ENCODE measurements around the gene ZBTB40. TPM values are rescaled to one million over a fixed set of nuclear protein-coding genes. Genes with fewer than 3 reads are reported as not detected.

The ZBTB40 gene, protein sequence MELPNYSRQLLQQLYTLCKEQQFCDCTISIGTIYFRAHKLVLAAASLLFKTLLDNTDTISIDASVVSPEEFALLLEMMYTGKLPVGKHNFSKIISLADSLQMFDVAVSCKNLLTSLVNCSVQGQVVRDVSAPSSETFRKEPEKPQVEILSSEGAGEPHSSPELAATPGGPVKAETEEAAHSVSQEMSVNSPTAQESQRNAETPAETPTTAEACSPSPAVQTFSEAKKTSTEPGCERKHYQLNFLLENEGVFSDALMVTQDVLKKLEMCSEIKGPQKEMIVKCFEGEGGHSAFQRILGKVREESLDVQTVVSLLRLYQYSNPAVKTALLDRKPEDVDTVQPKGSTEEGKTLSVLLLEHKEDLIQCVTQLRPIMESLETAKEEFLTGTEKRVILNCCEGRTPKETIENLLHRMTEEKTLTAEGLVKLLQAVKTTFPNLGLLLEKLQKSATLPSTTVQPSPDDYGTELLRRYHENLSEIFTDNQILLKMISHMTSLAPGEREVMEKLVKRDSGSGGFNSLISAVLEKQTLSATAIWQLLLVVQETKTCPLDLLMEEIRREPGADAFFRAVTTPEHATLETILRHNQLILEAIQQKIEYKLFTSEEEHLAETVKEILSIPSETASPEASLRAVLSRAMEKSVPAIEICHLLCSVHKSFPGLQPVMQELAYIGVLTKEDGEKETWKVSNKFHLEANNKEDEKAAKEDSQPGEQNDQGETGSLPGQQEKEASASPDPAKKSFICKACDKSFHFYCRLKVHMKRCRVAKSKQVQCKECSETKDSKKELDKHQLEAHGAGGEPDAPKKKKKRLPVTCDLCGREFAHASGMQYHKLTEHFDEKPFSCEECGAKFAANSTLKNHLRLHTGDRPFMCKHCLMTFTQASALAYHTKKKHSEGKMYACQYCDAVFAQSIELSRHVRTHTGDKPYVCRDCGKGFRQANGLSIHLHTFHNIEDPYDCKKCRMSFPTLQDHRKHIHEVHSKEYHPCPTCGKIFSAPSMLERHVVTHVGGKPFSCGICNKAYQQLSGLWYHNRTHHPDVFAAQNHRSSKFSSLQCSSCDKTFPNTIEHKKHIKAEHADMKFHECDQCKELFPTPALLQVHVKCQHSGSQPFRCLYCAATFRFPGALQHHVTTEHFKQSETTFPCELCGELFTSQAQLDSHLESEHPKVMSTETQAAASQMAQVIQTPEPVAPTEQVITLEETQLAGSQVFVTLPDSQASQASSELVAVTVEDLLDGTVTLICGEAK
- 10.2 TPM for total RNA-seq

- DNase-seq (ENCODE audit: low spot score in 2 of 2) (peak; percentile 89 to 95), FAIRE-seq (no peak)
Measured at GRCh38 chr1:22451702-22452480, at the start of gene ZBTB40. Gene ZBTB40 (plus strand): TSS chr1:22451851. CDS start chr1:22489949, 38,098 bp downstream.

GRCh38 chr1:22402356-22403053 is 49.1 kb upstream of the ZBTB40 start:
- DNase-seq (ENCODE audit: low spot score in 2 of 2), result no peak
- FAIRE-seq, result no peak

- no peak for FAIRE-seq
- DNase-seq (ENCODE audit: low spot score in 2 of 2), result no peak
Measured at GRCh38 chr1:22404486-22404885, 47.2 kb upstream of the ZBTB40 start.

GRCh38 chr1:22406722-22407495 is 44.7 kb upstream of the ZBTB40 start:
- DNase-seq (ENCODE audit: low spot score in 2 of 2) (no peak), FAIRE-seq (no peak)

DNA sequence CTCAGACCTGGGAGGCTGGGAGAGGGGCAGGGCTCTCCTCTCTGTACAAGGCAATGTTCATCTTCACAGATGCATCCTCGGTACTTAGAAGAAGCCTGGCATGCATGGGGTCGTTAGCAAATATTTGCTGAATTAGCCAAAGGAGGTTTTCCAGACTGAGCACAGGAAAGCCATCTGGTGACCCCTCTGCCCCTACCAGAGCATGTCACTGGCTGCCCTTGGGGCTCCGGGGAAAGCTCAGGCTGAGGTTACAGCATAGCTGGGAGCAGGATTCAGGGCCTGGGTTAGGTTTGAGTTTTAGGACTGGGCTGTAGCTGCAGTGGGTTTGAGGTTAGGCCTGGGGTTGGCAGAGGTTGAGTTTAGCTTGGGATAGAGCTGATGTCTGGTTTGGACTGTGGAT is 43.4 kb upstream of the ZBTB40 start:
- FAIRE-seq (no peak), DNase-seq (ENCODE audit: low spot score in 2 of 2) (no peak)

DNA sequence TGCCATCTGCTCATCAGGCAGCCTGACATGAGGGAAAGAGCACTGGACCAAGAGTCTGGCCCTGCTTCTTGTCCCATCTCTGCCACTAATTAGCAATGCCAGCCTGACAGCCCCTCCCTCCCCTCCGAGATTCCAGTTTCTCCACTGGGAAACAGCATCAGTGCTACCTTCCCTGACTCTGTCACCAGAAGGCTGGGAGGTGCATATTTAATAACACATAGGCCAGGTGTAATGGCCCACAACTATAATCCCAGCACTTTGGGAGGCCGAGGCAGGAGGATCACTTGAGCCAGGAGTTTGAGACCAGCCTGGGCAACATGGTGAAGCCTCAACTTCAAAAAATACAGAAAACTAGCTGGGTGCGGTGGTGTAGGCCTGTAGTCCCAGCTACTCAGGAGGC is 41.2 kb upstream of the ZBTB40 start:
- no peak for FAIRE-seq

GRCh38 chr1:22410928-22411495 is 40.6 kb upstream of the ZBTB40 start:
- FAIRE-seq (no peak), DNase-seq (ENCODE audit: low spot score in 2 of 2) (no peak)

More for the DNA sequence above, 41.2 kb upstream of the ZBTB40 start:
- no peak for DNase-seq (ENCODE audit: low spot score in 2 of 2)

- DNase-seq (ENCODE audit: low spot score in 2 of 2) (no peak), FAIRE-seq (no peak)
Measured at GRCh38 chr1:22411589-22411988, 40.1 kb upstream of the ZBTB40 start.

GRCh38 chr1:22412932-22413727 is 38.5 kb upstream of the ZBTB40 start:
- DNase-seq (ENCODE audit: low spot score in 2 of 2) (no peak), FAIRE-seq (no peak)

GRCh38 chr1:22413799-22414198 is 37.9 kb upstream of the ZBTB40 start:
- DNase-seq (ENCODE audit: low spot score in 2 of 2) (no peak), FAIRE-seq (no peak)

- DNase-seq (ENCODE audit: low spot score in 2 of 2), result no peak
Measured at GRCh38 chr1:22414244-22414751, 37.4 kb upstream of the ZBTB40 start.

DNA sequence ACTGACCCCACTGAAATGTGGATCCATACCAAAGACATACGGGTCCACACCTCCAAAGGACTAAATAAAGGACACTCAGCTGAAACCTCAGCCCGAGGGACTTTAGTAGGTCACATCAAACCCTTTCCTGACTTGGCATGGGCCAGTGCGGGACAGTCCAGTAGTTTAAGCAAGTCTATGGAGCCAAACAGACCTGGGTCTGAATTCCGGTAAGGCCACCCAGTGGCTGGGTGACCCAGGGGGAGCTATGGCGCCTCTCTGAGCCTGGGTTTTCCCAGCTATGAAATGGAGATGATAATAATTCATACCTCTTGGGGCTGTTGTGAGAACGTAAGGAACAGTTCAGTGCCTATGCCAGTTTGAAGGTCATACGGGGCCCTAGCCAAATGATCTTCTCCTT is 36.2 kb upstream of the ZBTB40 start:
- FAIRE-seq (no peak), DNase-seq (ENCODE audit: low spot score in 2 of 2) (no peak)

More at GRCh38 chr1:22414244-22414751, 37.4 kb upstream of the ZBTB40 start:
- FAIRE-seq, result no peak

DNA sequence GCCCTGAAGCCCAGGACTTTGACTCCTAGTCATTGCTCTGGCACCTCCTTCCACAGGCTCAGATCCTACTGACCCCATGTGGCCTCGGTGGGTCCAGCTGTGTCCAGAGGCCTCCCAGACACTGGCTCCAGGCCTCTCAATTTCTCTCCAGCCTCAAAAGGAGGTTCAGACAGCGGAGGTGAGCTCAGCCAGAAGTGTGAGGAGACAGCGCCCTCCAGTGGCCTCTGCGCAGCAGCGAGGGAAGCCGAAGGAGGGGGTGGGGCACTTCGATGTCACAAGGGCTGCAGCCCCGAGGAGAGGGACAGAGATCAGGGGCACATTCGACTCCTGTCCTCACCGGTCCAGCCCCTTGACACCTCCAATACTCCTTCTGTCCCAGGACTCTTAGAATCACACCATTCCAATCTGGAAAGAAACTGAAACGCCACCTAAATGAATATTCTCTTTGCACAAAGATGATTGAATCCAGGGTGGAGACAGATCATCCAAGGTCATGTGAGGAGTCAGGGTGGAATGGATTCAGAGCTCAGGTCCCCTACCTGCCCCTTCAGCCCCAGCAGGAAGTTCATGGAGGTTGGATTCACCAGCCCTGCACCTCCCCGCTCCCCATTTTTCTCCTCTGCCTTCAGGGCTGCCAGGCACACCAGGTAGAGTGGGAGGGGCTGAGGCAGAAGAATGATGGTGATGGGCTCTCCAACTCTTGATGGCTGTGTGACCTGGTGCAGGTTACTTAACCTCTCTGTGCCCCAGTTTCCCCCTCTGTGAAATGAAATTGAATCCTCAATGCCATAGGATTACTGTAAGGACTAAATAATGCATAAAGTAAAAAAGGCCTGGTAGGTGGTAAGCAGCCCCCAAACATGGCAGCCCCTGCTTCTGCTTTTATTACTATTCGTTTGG is 34.8 kb upstream of the ZBTB40 start:
- FAIRE-seq, result no peak

DNA sequence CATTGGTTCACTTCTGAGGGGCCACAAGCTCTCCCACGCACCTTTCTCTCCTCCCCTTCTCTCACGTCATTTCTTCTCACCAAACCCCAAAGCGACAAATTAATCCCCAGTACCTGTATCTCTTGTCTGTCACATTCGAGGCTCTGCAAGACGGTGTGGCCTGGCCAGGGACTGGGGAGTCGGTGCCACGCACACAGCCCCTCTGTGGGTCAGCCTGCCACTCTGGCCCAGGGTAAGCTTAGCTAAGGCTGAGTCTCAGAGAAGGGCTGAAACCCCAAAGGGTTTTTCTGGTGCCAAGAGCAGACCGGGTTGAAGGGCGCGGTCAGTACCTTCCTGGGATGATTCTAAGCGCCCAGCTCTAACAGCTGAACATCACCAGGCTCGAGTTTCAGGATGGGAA is 34.2 kb upstream of the ZBTB40 start:
- DNase-seq (ENCODE audit: low spot score in 2 of 2) (no peak), FAIRE-seq (no peak)

More for the DNA sequence above, 34.8 kb upstream of the ZBTB40 start:
- peak; percentile 29 to 74 for DNase-seq (ENCODE audit: low spot score in 2 of 2)

GRCh38 chr1:22418312-22418711 is 33.3 kb upstream of the ZBTB40 start:
- no peak for FAIRE-seq
- DNase-seq (ENCODE audit: low spot score in 2 of 2), result no peak

GRCh38 chr1:22418933-22419382 is 32.7 kb upstream of the ZBTB40 start:
- FAIRE-seq, result no peak
- DNase-seq (ENCODE audit: low spot score in 2 of 2), result no peak

All from frontal cortex (tissue), 4 donors.